ENCODE measurements around the gene MAGEB4. TPM values are rescaled to one million over a fixed set of nuclear protein-coding genes. Genes with fewer than 3 reads are reported as not detected.

MAGEB4 gene
- total RNA-seq, 1 experiment from 2014 or later: not detected

- intact Hi-C loops (cut with micrococcal nuclease): no loop called here
- ChIA-PET CTCF (no interaction called here), POLR2A (no interaction called here), RAD21 (ENCODE audit: low non-redundant PET in 1 of 2, low total read pairs in 2 of 2, uncharacterized antibody in 2 of 2, unreplicated experiment in 2 of 2) (no interaction called here)
- Histone ChIP-seq H3K79me2 (ENCODE audit: insufficient read depth, low read length) (no peaks in the 10 kb centered on the region), H3K9me3 (ENCODE audit: control insufficient read depth in 1 of 2, insufficient read depth in 1 of 2, low read depth in 1 of 2, low read length in 2 of 2) (no peaks in the 10 kb centered on the region), H3K4me3 (replicated peaks in 1 of 2; ENCODE audit: low read depth in 1 of 2, low read length in 2 of 2) (no peak overlapping the region), H3K27me3 (ENCODE audit: insufficient read depth, low read length) (no peaks in the 10 kb centered on the region), H3K4me1 (ENCODE audit: control insufficient read depth in 1 of 2, insufficient read depth in 2 of 2, low read length in 2 of 2) (no peaks in the 10 kb centered on the region), H4K20me1 (ENCODE audit: insufficient read depth) (no peaks in the 10 kb centered on the region), H3K27ac (ENCODE audit: low read depth, low read length) (no peak overlapping the region), H3K9ac (ENCODE audit: low read length) (no peak overlapping the region), H3K4me2 (ENCODE audit: low read length) (no peak overlapping the region), H2AFZ (ENCODE audit: low read depth, low read length, poor library complexity, severe bottlenecking) (no peak overlapping the region), H3K36me3 (ENCODE audit: control insufficient read depth in 1 of 2, insufficient read depth in 2 of 2, low read length in 2 of 2) (no peaks in the 10 kb centered on the region), H3K9me2 (ENCODE audit: insufficient read depth) (no peaks in the 10 kb centered on the region)
- DNase-seq (ENCODE audit: low read depth, low spot score): no peak
- TF ChIP-seq ELF1 (IDR thresholded peaks at IDR 0.05; ENCODE audit: borderline replicate concordance, low read depth) (no peak), YY1 (IDR thresholded peaks at IDR 0.05; ENCODE audit: extremely low read depth, insufficient replicate concordance, low read depth, low read length) (no peak), POLR2AphosphoS5 (IDR thresholded peaks at IDR 0.05; ENCODE audit: low read depth, low read length) (no peak), EZH2 (IDR thresholded peaks at IDR 0.05) (no peak), JUND (IDR thresholded peaks at IDR 0.05) (no peak)
- ATAC-seq: no peak
- no TSS peak for BruUV-seq (replicated peaks)
Measured at GRCh38 chrX:30228526-30228925, 13.3 kb upstream of the MAGEB4 start.

- H3K9me3 ChIP-seq (ENCODE audit: control insufficient read depth in 1 of 2, insufficient read depth in 1 of 2, low read depth in 1 of 2, low read length in 2 of 2): no peaks in the 10 kb centered on the region
- DNase-seq (ENCODE audit: low read depth, low spot score): no peak
- no TSS peak for BruUV-seq (replicated peaks)
- H3K36me3 ChIP-seq (ENCODE audit: control insufficient read depth in 1 of 2, insufficient read depth in 2 of 2, low read length in 2 of 2): no peaks in the 10 kb centered on the region
- no peak for ATAC-seq
- H3K4me1 ChIP-seq (ENCODE audit: control insufficient read depth in 1 of 2, insufficient read depth in 2 of 2, low read length in 2 of 2): no peaks in the 10 kb centered on the region
- intact Hi-C loops (cut with micrococcal nuclease): no loop called here
- RAD21 ChIA-PET (ENCODE audit: low non-redundant PET in 1 of 2, low total read pairs in 2 of 2, uncharacterized antibody in 2 of 2, unreplicated experiment in 2 of 2): no interaction called here
- no peaks in the 10 kb centered on the region for H3K27me3 ChIP-seq (ENCODE audit: insufficient read depth, low read length)
- no peak within 1 kb of the TSS for H3K9ac ChIP-seq (ENCODE audit: low read length)
- POLR2A ChIA-PET: no interaction called here
- no peaks in the 10 kb centered on the region for H3K9me2 ChIP-seq (ENCODE audit: insufficient read depth)
- no peak within 1 kb of the TSS for H2AFZ ChIP-seq (ENCODE audit: low read depth, low read length, poor library complexity, severe bottlenecking)
- H3K4me3 ChIP-seq (replicated peaks in 1 of 2; ENCODE audit: low read depth in 1 of 2, low read length in 2 of 2): no peak within 1 kb of the TSS
- no peak within 1 kb of the TSS for H3K27ac ChIP-seq (ENCODE audit: low read depth, low read length)
- H3K4me2 ChIP-seq (ENCODE audit: low read length): no peak within 1 kb of the TSS
- no peaks in the 10 kb centered on the region for H4K20me1 ChIP-seq (ENCODE audit: insufficient read depth)
- H3K79me2 ChIP-seq (ENCODE audit: insufficient read depth, low read length): no peaks in the 10 kb centered on the region
- CTCF ChIA-PET: no interaction called here
- TF ChIP-seq, protein P1, sequence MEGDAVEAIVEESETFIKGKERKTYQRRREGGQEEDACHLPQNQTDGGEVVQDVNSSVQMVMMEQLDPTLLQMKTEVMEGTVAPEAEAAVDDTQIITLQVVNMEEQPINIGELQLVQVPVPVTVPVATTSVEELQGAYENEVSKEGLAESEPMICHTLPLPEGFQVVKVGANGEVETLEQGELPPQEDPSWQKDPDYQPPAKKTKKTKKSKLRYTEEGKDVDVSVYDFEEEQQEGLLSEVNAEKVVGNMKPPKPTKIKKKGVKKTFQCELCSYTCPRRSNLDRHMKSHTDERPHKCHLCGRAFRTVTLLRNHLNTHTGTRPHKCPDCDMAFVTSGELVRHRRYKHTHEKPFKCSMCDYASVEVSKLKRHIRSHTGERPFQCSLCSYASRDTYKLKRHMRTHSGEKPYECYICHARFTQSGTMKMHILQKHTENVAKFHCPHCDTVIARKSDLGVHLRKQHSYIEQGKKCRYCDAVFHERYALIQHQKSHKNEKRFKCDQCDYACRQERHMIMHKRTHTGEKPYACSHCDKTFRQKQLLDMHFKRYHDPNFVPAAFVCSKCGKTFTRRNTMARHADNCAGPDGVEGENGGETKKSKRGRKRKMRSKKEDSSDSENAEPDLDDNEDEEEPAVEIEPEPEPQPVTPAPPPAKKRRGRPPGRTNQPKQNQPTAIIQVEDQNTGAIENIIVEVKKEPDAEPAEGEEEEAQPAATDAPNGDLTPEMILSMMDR (IDR thresholded peaks at IDR 0.05 in 2 of 3, conservative IDR thresholded peaks at IDR 0.05 in 1 of 3; ENCODE audit: borderline replicate concordance in 1 of 3, insufficient read depth in 1 of 3, low read depth in 2 of 3, low read length in 2 of 3): no peak
- TF ChIP-seq RAD21 (IDR thresholded peaks at IDR 0.05; ENCODE audit: low read depth) (no peak), ELF1 (IDR thresholded peaks at IDR 0.05; ENCODE audit: borderline replicate concordance, low read depth) (no peak), SIN3A (IDR thresholded peaks at IDR 0.05; ENCODE audit: low read depth) (no peak), TCF7L2 (IDR thresholded peaks at IDR 0.05; ENCODE audit: borderline replicate concordance, extremely low read depth, insufficient read depth, insufficient read length) (no peak), SP1 (IDR thresholded peaks at IDR 0.05; ENCODE audit: low read depth) (no peak), SRF (IDR thresholded peaks at IDR 0.05; ENCODE audit: low read depth) (no peak), EZH2phosphoT487 (IDR thresholded peaks at IDR 0.05; ENCODE audit: borderline replicate concordance) (no peak), POLR2A (IDR thresholded peaks at IDR 0.05; ENCODE audit: borderline replicate concordance, extremely low read depth, insufficient read depth, insufficient read length) (no peak), ZNF274 (IDR thresholded peaks at IDR 0.05; ENCODE audit: low read depth, low read length) (no peak), CEBPB (IDR thresholded peaks at IDR 0.05; ENCODE audit: low read depth) (no peak), EGR1 (IDR thresholded peaks at IDR 0.05; ENCODE audit: low read depth) (no peak), MAX (IDR thresholded peaks at IDR 0.05) (no peak), JUND (IDR thresholded peaks at IDR 0.05) (no peak), EZH2 (IDR thresholded peaks at IDR 0.05) (no peak)
- TF ChIP-seq, protein P2, sequence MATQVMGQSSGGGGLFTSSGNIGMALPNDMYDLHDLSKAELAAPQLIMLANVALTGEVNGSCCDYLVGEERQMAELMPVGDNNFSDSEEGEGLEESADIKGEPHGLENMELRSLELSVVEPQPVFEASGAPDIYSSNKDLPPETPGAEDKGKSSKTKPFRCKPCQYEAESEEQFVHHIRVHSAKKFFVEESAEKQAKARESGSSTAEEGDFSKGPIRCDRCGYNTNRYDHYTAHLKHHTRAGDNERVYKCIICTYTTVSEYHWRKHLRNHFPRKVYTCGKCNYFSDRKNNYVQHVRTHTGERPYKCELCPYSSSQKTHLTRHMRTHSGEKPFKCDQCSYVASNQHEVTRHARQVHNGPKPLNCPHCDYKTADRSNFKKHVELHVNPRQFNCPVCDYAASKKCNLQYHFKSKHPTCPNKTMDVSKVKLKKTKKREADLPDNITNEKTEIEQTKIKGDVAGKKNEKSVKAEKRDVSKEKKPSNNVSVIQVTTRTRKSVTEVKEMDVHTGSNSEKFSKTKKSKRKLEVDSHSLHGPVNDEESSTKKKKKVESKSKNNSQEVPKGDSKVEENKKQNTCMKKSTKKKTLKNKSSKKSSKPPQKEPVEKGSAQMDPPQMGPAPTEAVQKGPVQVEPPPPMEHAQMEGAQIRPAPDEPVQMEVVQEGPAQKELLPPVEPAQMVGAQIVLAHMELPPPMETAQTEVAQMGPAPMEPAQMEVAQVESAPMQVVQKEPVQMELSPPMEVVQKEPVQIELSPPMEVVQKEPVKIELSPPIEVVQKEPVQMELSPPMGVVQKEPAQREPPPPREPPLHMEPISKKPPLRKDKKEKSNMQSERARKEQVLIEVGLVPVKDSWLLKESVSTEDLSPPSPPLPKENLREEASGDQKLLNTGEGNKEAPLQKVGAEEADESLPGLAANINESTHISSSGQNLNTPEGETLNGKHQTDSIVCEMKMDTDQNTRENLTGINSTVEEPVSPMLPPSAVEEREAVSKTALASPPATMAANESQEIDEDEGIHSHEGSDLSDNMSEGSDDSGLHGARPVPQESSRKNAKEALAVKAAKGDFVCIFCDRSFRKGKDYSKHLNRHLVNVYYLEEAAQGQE (IDR thresholded peaks at IDR 0.05; ENCODE audit: low read depth): no peak
Measured at GRCh38 chrX:30230395-30230794, 11.4 kb upstream of the MAGEB4 start, which contains the start of gene MAGEB3. TSS of gene MAGEB3 (plus strand) at chrX:30230657. CDS start at chrX:30235925, 5,268 bp downstream.
